Right renal pelvis (tissue), 4 donors: ENCODE data around the gene GPR162. TPM values are rescaled to one million over a fixed set of nuclear protein-coding genes. Genes with fewer than 3 reads are reported as not detected.

Source experiments
- DNase-seq, 4 donors: peaks; one replicate each; pipeline ENCODE4 v3.0.0-alpha.2; 2013; ENCODE audit warnings: low read depth in 4 of 4, low spot score in 3 of 4, missing footprints in 1 of 4
- polyA plus RNA-seq, 4 donors: library from polyadenylated mRNA; unstranded; fragments of 120-200 nt; gene quantifications; one replicate each; pipeline ENCODE4 v1.2.1, GENCODE V29; 2013; ENCODE audit not compliant: insufficient read length in 4 of 4

The GPR162 gene
- polyA plus RNA-seq, 4 donors = 24.6 to 41.9 (median 29.4) TPM

GRCh38 chr12:6820166-6820565, 1.5 kb upstream of the GPR162 start:
- no peak for DNase-seq

- no peak for DNase-seq
Measured at GRCh38 chr12:6822426-6823135, 960 bp downstream of the GPR162 start.

DNA sequence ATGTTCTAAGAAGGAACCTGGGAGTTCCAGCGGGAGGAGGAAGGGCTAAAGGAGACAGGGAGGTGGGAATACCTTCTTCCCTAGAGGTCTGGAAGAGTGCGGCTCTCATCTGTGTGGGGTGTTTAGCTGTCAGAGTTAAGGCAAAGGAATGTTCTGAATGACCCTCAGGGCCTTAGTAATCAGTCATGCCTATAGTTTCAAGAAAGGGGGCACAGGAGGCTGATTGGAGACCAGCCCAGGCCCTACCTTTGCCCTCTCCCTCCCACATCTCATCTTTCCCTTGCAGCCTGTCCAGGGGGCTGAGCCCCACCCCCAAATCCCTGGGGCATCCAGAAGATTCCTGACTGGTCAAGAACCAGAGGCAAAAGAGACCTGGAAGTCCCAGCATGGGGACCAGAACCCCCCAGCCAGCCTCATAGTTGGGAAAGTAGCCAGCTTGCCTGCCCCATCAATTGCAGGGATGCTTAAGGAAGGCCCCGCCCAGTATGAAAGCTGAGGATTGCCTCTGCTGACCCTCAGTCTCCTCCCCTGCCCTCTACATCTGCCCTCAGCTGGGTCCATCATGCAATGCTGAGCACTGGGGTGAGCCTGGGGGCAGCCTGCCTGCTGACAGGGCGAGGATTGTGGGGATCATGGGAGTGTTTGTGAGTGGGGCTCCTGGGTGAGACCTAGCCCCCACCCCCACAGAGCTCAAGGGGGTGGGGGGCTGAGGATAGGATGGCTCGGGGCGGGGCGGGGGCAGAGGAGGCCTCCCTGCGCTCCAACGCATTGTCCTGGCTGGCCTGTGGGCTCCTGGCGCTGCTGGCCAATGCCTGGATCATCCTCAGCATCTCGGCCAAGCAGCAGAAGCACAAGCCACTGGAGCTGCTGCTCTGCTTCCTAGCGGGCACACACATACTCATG, 1.8 kb downstream of the GPR162 start:
- no peak for DNase-seq

DNA sequence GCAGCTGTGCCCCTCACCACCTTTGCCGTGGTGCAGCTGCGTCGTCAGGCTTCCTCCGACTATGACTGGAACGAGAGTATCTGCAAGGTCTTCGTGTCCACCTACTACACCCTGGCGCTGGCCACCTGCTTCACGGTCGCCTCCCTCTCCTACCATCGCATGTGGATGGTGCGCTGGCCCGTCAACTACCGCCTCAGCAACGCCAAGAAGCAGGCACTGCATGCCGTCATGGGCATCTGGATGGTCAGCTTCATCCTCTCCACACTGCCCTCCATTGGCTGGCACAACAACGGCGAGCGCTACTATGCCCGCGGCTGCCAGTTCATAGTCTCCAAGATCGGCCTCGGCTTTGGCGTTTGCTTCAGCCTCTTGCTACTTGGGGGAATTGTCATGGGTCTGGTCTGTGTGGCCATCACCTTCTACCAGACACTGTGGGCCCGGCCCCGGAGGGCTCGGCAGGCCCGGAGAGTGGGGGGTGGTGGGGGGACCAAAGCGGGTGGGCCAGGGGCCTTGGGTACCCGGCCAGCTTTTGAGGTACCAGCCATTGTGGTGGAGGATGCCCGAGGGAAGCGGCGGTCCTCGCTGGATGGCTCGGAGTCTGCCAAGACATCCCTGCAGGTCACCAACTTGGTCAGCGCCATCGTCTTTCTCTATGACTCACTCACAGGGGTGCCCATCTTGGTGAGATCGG, 2.6 kb downstream of the GPR162 start:
- no peak for DNase-seq

GRCh38 chr12:6824901-6825381, 3.3 kb downstream of the GPR162 start:
- no peak for DNase-seq

DNA sequence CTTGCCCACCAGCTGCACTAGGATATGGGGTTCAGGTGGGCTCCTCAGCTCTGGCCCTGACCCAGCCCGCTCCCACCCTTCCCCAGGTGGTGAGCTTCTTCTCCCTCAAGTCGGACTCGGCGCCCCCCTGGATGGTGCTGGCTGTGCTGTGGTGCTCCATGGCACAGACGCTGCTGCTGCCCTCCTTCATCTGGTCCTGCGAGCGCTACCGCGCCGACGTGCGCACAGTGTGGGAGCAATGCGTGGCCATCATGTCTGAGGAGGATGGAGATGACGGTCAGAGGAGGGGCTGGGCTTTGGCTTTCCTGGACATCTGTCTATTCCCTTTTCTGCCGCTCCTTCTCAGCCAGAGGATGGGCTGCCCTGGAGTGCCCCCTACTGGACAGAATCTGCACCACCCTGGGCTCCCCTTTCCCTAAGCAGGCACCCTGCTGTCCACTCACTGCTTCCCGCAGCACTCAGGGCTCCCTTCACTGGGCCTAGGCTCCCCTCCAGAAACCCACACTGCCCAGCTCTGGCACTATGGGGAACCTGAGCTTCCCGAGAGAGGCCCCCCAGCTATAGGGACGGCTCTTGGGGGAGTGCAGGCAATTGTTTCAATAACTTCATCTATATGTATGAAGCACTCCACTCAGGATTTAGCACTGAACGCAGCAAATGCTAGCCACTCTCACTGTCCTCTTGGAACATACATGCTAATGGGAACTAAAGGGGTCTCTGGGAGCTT, 3.9 kb downstream of the GPR162 start:
- peak; percentile 77 to 86 (median 80) for DNase-seq

- DNase-seq = no peak
Measured at GRCh38 chr12:6826125-6826733, 4.6 kb downstream of the GPR162 start.

DNA sequence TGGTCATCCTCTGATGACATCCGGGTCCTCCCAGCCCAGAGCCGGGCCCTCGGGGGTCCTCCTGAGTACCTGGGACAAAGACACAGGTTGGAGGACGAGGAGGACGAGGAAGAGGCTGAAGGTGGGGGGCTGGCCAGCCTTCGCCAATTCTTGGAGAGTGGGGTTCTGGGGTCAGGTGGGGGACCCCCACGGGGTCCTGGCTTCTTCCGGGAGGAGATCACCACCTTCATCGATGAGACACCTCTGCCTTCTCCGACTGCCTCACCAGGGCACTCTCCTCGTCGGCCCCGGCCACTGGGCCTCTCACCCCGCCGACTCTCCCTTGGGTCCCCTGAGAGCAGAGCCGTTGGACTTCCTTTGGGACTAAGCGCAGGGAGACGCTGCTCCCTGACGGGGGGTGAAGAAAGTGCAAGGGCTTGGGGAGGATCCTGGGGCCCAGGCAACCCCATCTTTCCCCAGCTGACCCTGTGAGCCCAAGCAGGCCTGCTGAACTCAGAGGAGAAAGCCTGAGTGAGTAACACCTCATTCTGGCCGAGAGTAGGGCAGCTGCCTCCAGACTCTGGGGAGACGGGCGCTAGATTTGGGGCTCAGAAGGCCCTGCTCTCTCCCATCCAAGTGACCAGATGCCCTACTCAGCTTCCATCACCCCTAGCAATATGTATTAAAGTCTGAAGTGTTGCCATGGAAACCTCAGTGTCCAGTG, 5.3 kb downstream of the GPR162 start:
- no peak for DNase-seq

DNA sequence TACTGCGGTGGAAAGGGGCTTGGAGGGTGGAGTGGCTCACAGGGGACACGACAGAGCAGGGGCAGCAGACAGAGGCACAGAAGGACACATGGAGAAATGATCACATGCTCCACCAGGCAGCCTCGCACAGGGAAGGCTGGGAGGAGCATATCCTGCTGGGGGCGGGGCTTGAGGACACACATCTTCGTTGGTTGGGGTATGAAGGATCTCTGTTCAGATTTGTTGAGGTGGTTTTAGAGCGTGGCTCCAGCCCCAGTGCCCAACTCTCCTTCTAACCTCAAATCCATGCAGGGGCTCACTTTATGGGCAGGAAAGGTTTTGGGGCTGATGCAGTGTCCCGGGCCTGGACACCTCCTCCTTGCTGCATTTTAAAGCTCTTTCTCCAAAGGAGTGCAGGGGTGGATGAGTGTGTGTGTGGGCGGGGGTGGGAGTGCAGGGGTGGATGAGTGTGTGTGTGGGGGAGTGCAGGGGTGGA, 5.9 kb downstream of the GPR162 start:
- peak in 1 of 4 donors; percentile 77 for DNase-seq

- DNase-seq = no peak
Measured at GRCh38 chr12:6827982-6828780, 6.6 kb downstream of the GPR162 start, which contains the start of gene P3H3. Gene P3H3, plus strand, starts transcription at chr12:6828407. Its CDS starts 34 bp downstream, at chr12:6828441.

DNA sequence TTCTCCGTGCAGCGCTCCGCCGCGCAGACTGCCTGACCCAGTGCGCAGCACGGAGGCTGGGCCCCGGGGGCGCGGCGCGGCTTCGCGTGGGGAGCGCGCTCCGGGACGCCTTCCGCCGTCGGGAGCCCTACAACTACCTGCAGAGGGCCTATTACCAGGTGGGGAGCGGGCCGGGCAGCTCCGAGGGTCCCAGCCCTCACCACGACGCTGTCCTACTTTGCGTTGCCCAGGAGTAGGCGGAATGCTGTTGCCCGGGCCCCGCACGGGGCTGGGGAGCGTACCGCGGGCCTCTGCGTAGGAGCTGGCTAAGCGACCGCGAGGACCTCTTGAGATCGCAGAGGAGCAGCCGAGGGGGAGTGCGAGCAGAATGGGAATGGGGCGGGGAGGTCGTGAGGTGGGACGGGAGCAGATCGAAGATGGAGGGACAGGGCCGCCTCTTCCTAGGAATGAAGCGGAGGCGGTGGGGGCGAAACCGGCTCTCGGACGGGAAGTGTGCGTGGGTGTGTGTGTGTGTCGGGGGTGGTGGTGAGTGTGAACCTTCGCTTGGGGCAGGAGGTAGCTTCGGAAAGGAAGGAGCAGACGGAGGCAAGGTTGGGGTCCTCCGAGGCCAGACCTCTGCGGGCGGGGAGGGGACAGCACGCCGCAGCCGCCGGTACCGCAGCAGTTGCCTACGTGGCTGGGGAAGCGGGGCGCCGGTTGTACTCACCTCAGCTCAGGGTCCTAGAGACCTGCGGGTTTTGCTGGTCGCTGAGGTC, 7.3 kb downstream of the GPR162 start:
- DNase-seq = no peak

GRCh38 chr12:6829536-6830220, 8.1 kb downstream of the GPR162 start:
- DNase-seq = no peak

DNA sequence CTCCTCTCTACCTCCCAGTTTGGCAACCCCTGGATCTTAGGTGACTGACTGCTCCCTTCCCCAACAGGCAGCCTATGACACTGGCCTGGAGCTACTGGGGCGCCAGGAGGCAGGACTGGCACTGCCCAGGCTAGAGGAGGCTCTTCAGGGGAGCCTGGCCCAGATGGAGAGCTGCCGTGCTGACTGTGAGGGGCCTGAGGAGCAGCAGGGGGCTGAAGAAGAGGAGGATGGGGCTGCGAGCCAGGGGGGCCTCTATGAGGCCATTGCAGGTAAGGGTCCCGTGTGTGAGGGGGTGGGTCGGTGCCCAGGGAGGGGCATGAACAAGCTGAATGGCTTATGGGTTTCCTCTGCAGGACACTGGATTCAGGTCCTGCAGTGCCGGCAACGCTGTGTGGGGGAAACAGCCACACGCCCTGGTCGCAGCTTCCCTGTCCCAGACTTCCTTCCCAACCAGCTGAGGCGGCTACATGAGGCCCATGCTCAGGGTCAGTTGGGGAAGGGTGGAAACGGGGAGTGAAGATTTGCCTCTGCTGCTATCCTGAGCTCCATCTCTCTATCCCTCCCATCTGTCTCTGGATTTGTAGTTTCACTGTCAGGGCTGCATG, 8.8 kb downstream of the GPR162 start:
- DNase-seq = no peak

- no peak for DNase-seq
Measured at GRCh38 chr12:6830999-6831398, 9.4 kb downstream of the GPR162 start.

- DNase-seq = no peak
Measured at GRCh38 chr12:6831450-6831995, 9.9 kb downstream of the GPR162 start.

DNA sequence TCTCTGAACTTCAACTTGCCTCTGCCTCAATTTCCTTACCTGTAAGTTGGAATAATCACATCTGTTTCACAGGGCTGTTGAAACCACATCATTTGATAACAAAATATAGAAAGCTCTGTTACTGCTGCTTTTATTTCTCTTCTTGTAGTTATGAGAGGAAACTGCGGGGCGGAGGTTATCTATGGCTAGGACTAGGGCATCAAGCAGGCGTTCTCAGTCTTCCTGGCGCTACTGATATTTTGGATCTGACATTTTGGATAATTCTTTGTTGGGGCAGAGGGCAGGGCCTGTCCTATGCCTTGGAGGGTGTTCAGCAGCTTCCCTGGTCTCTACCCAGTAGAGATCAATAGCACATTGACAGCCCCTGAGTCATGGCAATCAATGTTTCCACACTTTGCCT, 10.5 kb downstream of the GPR162 start:
- DNase-seq = no peak
